Measurements from ENCODE around the gene KCND3.

Gene KCND3

DNA sequence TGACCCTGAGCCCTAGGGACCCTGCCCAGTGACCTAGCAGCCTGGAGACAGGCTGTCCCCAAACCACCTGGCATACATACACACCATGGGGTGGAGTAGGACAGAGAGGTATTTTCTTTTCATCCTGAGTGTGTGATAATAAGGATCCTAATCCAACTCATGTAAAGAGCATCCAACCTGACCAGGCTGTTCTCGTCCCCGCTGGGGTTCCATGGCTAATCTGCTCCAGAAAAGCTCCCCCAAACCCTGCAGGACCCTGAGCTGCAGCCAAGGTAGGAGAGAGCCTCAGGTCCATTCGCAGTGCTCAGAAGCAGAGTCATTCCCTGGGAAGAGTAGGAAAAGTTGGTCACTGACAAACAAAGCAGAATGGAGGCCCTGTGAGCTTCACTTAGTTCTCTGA is 31.4 kb downstream of the KCND3 start:
- Histone ChIP-seq H2BK5ac (ENCODE audit: low read length) (no peak overlapping the region), H3K9me3 (replicated peaks in 1 of 2; ENCODE audit: control insufficient read depth in 2 of 2, insufficient read depth in 1 of 2, low read depth in 1 of 2, low read length in 2 of 2) (no peaks in the 10 kb centered on the region), H3K14ac (ENCODE audit: low read length) (no peak overlapping the region), H4K91ac (ENCODE audit: low read depth, low read length, poor library complexity) (no peak overlapping the region), H4K8ac (ENCODE audit: low read depth, low read length) (no peak overlapping the region), H3K9ac (ENCODE audit: low read depth, low read length, poor library complexity) (no peak overlapping the region), H3K18ac (ENCODE audit: low read length) (no peak overlapping the region), H2BK15ac (ENCODE audit: low read length) (no peak overlapping the region), H3K27ac (replicated peaks; ENCODE audit: low read length) (no peak overlapping the region), H3K27me3 (ENCODE audit: control insufficient read depth in 3 of 3, insufficient read depth in 3 of 3, low read depth in 1 of 3, low read length in 3 of 3) (no peaks in the 10 kb centered on the region), H2AFZ (ENCODE audit: low read length) (no peak overlapping the region), H3K23ac (ENCODE audit: low read depth, low read length, poor library complexity) (no peak overlapping the region), H2BK12ac (ENCODE audit: low read length) (no peak overlapping the region), H3K4me2 (ENCODE audit: insufficient read depth, low read length, poor library complexity, severe bottlenecking) (no peak overlapping the region), H3K79me1 (ENCODE audit: low read depth, low read length) (no peaks in the 10 kb centered on the region), H3K4ac (ENCODE audit: low read length) (no peak overlapping the region), H3K36me3 (replicated peaks in 1 of 2; ENCODE audit: control insufficient read depth in 2 of 2, insufficient read depth in 2 of 2, low read length in 2 of 2) (no peaks in the 10 kb centered on the region), H2BK120ac (ENCODE audit: low read depth, low read length) (no peak overlapping the region), H3K4me3 (ENCODE audit: low read length in 2 of 2) (no peak overlapping the region), H3K4me1 (ENCODE audit: control insufficient read depth in 2 of 2, insufficient read depth in 1 of 2, low read depth in 1 of 2, low read length in 2 of 2) (no peaks in the 10 kb centered on the region), H2AK5ac (ENCODE audit: low read depth, low read length) (no peak overlapping the region)
- no CpG with 5 or more reads among the region's 3 CpGs for WGBS, 2 donors (ENCODE audit: extremely low coverage in 2 of 2, insufficient read length in 2 of 2, insufficient replicate concordance in 1 of 2)
- DNase-seq (ENCODE audit: low spot score), result no peak

- no peaks in the 10 kb centered on the region for H3K79me1 ChIP-seq (ENCODE audit: low read depth, low read length)
- no peak overlapping the region for H2AK5ac ChIP-seq (ENCODE audit: low read depth, low read length)
- H3K4ac ChIP-seq (ENCODE audit: low read length), result no peak overlapping the region
- no peaks in the 10 kb centered on the region for H3K9me3 ChIP-seq (replicated peaks in 1 of 2; ENCODE audit: control insufficient read depth in 2 of 2, insufficient read depth in 1 of 2, low read depth in 1 of 2, low read length in 2 of 2)
- no peaks in the 10 kb centered on the region for H3K36me3 ChIP-seq (replicated peaks in 1 of 2; ENCODE audit: control insufficient read depth in 2 of 2, insufficient read depth in 2 of 2, low read length in 2 of 2)
- H3K4me3 ChIP-seq (ENCODE audit: low read length in 2 of 2), result no peak overlapping the region
- H3K14ac ChIP-seq (ENCODE audit: low read length), result no peak overlapping the region
- H3K23ac ChIP-seq (ENCODE audit: low read depth, low read length, poor library complexity), result no peak overlapping the region
- no peak overlapping the region for H3K18ac ChIP-seq (ENCODE audit: low read length)
- H3K9ac ChIP-seq (ENCODE audit: low read depth, low read length, poor library complexity), result no peak overlapping the region
- H2BK15ac ChIP-seq (ENCODE audit: low read length), result no peak overlapping the region
- no peak overlapping the region for H2BK12ac ChIP-seq (ENCODE audit: low read length)
- no peaks in the 10 kb centered on the region for H3K27me3 ChIP-seq (ENCODE audit: control insufficient read depth in 3 of 3, insufficient read depth in 3 of 3, low read depth in 1 of 3, low read length in 3 of 3)
- WGBS, 2 donors (ENCODE audit: extremely low coverage in 2 of 2, insufficient read length in 2 of 2, insufficient replicate concordance in 1 of 2), result no CpG with 5 or more reads among the region's 13 CpGs
- no peak overlapping the region for H4K91ac ChIP-seq (ENCODE audit: low read depth, low read length, poor library complexity)
- no peak overlapping the region for H3K4me2 ChIP-seq (ENCODE audit: insufficient read depth, low read length, poor library complexity, severe bottlenecking)
- H3K4me1 ChIP-seq (ENCODE audit: control insufficient read depth in 2 of 2, insufficient read depth in 1 of 2, low read depth in 1 of 2, low read length in 2 of 2), result no peaks in the 10 kb centered on the region
- DNase-seq (ENCODE audit: low spot score), result no peak
- H2BK120ac ChIP-seq (ENCODE audit: low read depth, low read length), result no peak overlapping the region
- no peak overlapping the region for H3K27ac ChIP-seq (replicated peaks; ENCODE audit: low read length)
- no peak overlapping the region for H4K8ac ChIP-seq (ENCODE audit: low read depth, low read length)
- no peak overlapping the region for H2AFZ ChIP-seq (ENCODE audit: low read length)
- no peak overlapping the region for H2BK5ac ChIP-seq (ENCODE audit: low read length)
Observed at GRCh38 chr1:111956155-111956771, 33.2 kb downstream of the KCND3 start.

DNA sequence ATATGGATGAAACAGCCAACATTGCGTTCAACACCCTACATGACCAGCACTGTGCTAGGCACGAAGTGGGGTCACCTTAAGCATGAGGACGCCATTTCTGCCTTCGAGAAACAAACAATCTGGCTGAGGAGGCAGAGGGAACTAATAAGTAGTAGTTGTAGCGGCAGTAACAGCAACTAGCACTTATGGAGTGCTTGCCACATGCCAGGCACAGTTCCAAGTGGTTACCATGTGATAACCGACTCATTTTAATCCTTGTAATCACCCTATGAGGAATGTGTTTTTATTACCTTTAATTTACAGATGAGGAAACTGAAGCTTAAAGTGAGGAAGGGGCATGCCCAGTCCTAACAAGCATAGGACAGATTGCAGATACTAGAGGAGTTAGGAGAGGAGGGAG is 33.7 kb downstream of the KCND3 start:
- no peak overlapping the region for H3K9ac ChIP-seq (ENCODE audit: low read depth, low read length, poor library complexity)
- H3K14ac ChIP-seq (ENCODE audit: low read length), result no peak overlapping the region
- no peak overlapping the region for H2BK15ac ChIP-seq (ENCODE audit: low read length)
- no peaks in the 10 kb centered on the region for H3K79me1 ChIP-seq (ENCODE audit: low read depth, low read length)
- no peak overlapping the region for H2BK120ac ChIP-seq (ENCODE audit: low read depth, low read length)
- H3K4ac ChIP-seq (ENCODE audit: low read length), result no peak overlapping the region
- H3K36me3 ChIP-seq (replicated peaks in 1 of 2; ENCODE audit: control insufficient read depth in 2 of 2, insufficient read depth in 2 of 2, low read length in 2 of 2), result no peaks in the 10 kb centered on the region
- no peak overlapping the region for H3K4me2 ChIP-seq (ENCODE audit: insufficient read depth, low read length, poor library complexity, severe bottlenecking)
- no peak overlapping the region for H2BK12ac ChIP-seq (ENCODE audit: low read length)
- H3K27ac ChIP-seq (replicated peaks; ENCODE audit: low read length), result no peak overlapping the region
- no CpG with 5 or more reads among the region's 6 CpGs for WGBS, 2 donors (ENCODE audit: extremely low coverage in 2 of 2, insufficient read length in 2 of 2, insufficient replicate concordance in 1 of 2)
- no peaks in the 10 kb centered on the region for H3K4me1 ChIP-seq (ENCODE audit: control insufficient read depth in 2 of 2, insufficient read depth in 1 of 2, low read depth in 1 of 2, low read length in 2 of 2)
- H3K27me3 ChIP-seq (ENCODE audit: control insufficient read depth in 3 of 3, insufficient read depth in 3 of 3, low read depth in 1 of 3, low read length in 3 of 3), result no peaks in the 10 kb centered on the region
- H3K18ac ChIP-seq (ENCODE audit: low read length), result no peak overlapping the region
- no peak overlapping the region for H4K8ac ChIP-seq (ENCODE audit: low read depth, low read length)
- H2AFZ ChIP-seq (ENCODE audit: low read length), result no peak overlapping the region
- no peak for DNase-seq (ENCODE audit: low spot score)
- H3K23ac ChIP-seq (ENCODE audit: low read depth, low read length, poor library complexity), result no peak overlapping the region
- no peak overlapping the region for H4K91ac ChIP-seq (ENCODE audit: low read depth, low read length, poor library complexity)
- H3K4me3 ChIP-seq (ENCODE audit: low read length in 2 of 2), result no peak overlapping the region
- H2BK5ac ChIP-seq (ENCODE audit: low read length), result no peak overlapping the region
- H2AK5ac ChIP-seq (ENCODE audit: low read depth, low read length), result no peak overlapping the region
- H3K9me3 ChIP-seq (replicated peaks in 1 of 2; ENCODE audit: control insufficient read depth in 2 of 2, insufficient read depth in 1 of 2, low read depth in 1 of 2, low read length in 2 of 2), result no peaks in the 10 kb centered on the region

GRCh38 chr1:111953797-111954196 is 35.7 kb downstream of the KCND3 start:
- Histone ChIP-seq H3K4ac (ENCODE audit: low read length) (no peak overlapping the region), H3K18ac (ENCODE audit: low read length) (no peak overlapping the region), H3K4me2 (ENCODE audit: insufficient read depth, low read length, poor library complexity, severe bottlenecking) (no peak overlapping the region), H3K23ac (ENCODE audit: low read depth, low read length, poor library complexity) (no peak overlapping the region), H3K4me1 (ENCODE audit: control insufficient read depth in 2 of 2, insufficient read depth in 1 of 2, low read depth in 1 of 2, low read length in 2 of 2) (peaks cover 0 to 7% of the 10 kb centered on the region in 2 donors), H3K4me3 (ENCODE audit: low read length in 2 of 2) (no peak overlapping the region), H4K91ac (ENCODE audit: low read depth, low read length, poor library complexity) (no peak overlapping the region), H4K8ac (ENCODE audit: low read depth, low read length) (no peak overlapping the region), H3K9ac (ENCODE audit: low read depth, low read length, poor library complexity) (no peak overlapping the region), H3K36me3 (replicated peaks in 1 of 2; ENCODE audit: control insufficient read depth in 2 of 2, insufficient read depth in 2 of 2, low read length in 2 of 2) (no peaks in the 10 kb centered on the region), H3K27me3 (ENCODE audit: control insufficient read depth in 3 of 3, insufficient read depth in 3 of 3, low read depth in 1 of 3, low read length in 3 of 3) (no peaks in the 10 kb centered on the region), H2BK15ac (ENCODE audit: low read length) (no peak overlapping the region), H2AFZ (ENCODE audit: low read length) (no peak overlapping the region), H3K14ac (ENCODE audit: low read length) (no peak overlapping the region), H3K79me1 (ENCODE audit: low read depth, low read length) (no peaks in the 10 kb centered on the region), H2AK5ac (ENCODE audit: low read depth, low read length) (no peak overlapping the region), H2BK12ac (ENCODE audit: low read length) (no peak overlapping the region), H2BK120ac (ENCODE audit: low read depth, low read length) (no peak overlapping the region), H3K9me3 (replicated peaks in 1 of 2; ENCODE audit: control insufficient read depth in 2 of 2, insufficient read depth in 1 of 2, low read depth in 1 of 2, low read length in 2 of 2) (no peaks in the 10 kb centered on the region), H3K27ac (replicated peaks; ENCODE audit: low read length) (no peak overlapping the region), H2BK5ac (ENCODE audit: low read length) (no peak overlapping the region)
- no peak for DNase-seq (ENCODE audit: low spot score)
- no CpG with 5 or more reads among the region's 5 CpGs for WGBS, 2 donors (ENCODE audit: extremely low coverage in 2 of 2, insufficient read length in 2 of 2, insufficient replicate concordance in 1 of 2)

Measured in neuronal stem cell (in vitro differentiated cells).